ENCODE data around the gene FAN1. TPM values are rescaled to one million over a fixed set of nuclear protein-coding genes. Genes with fewer than 3 reads are reported as not detected.
A peak's percentile ranks its signal among the peaks of the same experiment; 100 is the strongest.

The FAN1 gene
- total RNA-seq, 1 experiment from 2014 or later: 28.2 TPM

DNA sequence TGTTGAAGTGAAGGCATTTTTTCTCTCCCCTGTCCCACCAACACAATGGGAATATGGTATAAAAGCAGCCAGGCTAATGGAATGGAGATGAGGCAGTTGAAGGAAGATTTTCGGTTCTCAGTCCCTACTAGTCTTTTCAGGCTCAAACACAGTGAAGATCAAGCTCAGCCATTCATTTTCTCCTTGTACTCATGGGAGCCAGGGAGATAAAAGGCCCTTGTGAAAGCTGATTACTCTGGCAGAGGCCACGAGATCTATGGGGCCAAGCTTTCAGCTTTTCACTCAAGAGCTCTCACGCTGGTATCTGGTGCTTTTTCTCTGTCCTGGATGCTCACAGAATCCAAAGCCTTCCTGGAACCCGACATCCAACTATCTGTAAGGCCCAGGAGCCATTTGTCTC is 14.5 kb upstream of the FAN1 start:
- 0 out of 7 replicates have a peak overlapping the region, but pooled peaks of 1 of the 3 experiments have one; percentile 15 for H3K27ac Mint-ChIP-seq
- Histone ChIP-seq H3T11ph (ENCODE audit: low read length) (no peak overlapping the region), H2BK20ac (ENCODE audit: low read depth, low read length, poor library complexity, severe bottlenecking) (no peak overlapping the region), H2AK5ac (ENCODE audit: insufficient read length, low read length) (no peak overlapping the region), H2BK5ac (ENCODE audit: insufficient read length, low read length) (no peak overlapping the region), H3K14ac (ENCODE audit: insufficient read depth, low read length) (no peak overlapping the region), H4K5ac (ENCODE audit: insufficient read length, low read depth, low read length) (no peak overlapping the region), H3K23me2 (ENCODE audit: insufficient read length, low read depth, low read length, poor library complexity, severe bottlenecking) (no peaks in the 10 kb centered on the region), H3K23ac (ENCODE audit: insufficient read length, low read depth, low read length) (no peak overlapping the region), H3K27me3 (ENCODE audit: insufficient read depth, low read length) (no peaks in the 10 kb centered on the region), H3K56ac (ENCODE audit: insufficient read length, low read depth, low read length) (no peak overlapping the region), H4K8ac (replicated peaks; ENCODE audit: insufficient read length, low read depth, low read length) (no peak overlapping the region), H2BK12ac (ENCODE audit: insufficient read length, low read depth, low read length) (no peak overlapping the region), H3K4ac (ENCODE audit: low read depth, low read length) (no peak overlapping the region), H3K4me1 (ENCODE audit: insufficient read depth, low read length) (no peaks in the 10 kb centered on the region), H2BK15ac (ENCODE audit: low read depth, low read length) (no peak overlapping the region), H3K27ac (ENCODE audit: insufficient read length, low read depth, low read length) (no peak overlapping the region), H4K91ac (ENCODE audit: insufficient read length, low read depth, low read length) (no peak overlapping the region), H2BK120ac (ENCODE audit: low read depth, low read length, poor library complexity, severe bottlenecking) (no peak overlapping the region), H3K79me1 (ENCODE audit: insufficient read depth, low read depth, low read length, poor library complexity, severe bottlenecking) (no peaks in the 10 kb centered on the region), H3K9me3 (ENCODE audit: control insufficient read depth, low read depth, low read length) (no peaks in the 10 kb centered on the region), H3K18ac (ENCODE audit: insufficient read length, low read depth, low read length) (no peak overlapping the region), H3K4me2 (ENCODE audit: insufficient read depth, insufficient read length, low read length) (no peak overlapping the region), H3K9ac (ENCODE audit: extremely low read depth, insufficient read length, low read length) (no peak overlapping the region), H3K79me2 (ENCODE audit: insufficient read depth, low read length) (no peaks in the 10 kb centered on the region), H4K20me1 (ENCODE audit: control insufficient read depth, insufficient read depth, insufficient read length) (no peaks in the 10 kb centered on the region), H2AFZ (ENCODE audit: low read length) (no peak overlapping the region)
- H3K4me1 Mint-ChIP-seq: peaks cover 1 to 4% of the 10 kb centered on the region in 2 experiments
- no peak overlapping the region for H3K4me3 Mint-ChIP-seq
- H3K9me3 Mint-ChIP-seq: no peaks in the 10 kb centered on the region
- WGBS (ENCODE audit: extremely low coverage, insufficient read length, low lambda C conversion rate): no CpG with 5 or more reads among the region's 4 CpGs
- TF ChIP-seq, protein P1, sequence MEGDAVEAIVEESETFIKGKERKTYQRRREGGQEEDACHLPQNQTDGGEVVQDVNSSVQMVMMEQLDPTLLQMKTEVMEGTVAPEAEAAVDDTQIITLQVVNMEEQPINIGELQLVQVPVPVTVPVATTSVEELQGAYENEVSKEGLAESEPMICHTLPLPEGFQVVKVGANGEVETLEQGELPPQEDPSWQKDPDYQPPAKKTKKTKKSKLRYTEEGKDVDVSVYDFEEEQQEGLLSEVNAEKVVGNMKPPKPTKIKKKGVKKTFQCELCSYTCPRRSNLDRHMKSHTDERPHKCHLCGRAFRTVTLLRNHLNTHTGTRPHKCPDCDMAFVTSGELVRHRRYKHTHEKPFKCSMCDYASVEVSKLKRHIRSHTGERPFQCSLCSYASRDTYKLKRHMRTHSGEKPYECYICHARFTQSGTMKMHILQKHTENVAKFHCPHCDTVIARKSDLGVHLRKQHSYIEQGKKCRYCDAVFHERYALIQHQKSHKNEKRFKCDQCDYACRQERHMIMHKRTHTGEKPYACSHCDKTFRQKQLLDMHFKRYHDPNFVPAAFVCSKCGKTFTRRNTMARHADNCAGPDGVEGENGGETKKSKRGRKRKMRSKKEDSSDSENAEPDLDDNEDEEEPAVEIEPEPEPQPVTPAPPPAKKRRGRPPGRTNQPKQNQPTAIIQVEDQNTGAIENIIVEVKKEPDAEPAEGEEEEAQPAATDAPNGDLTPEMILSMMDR (conservative IDR thresholded peaks at IDR 0.05): no peak
- H3K27me3 Mint-ChIP-seq (ENCODE audit: low read depth): no peaks in the 10 kb centered on the region
- DNase-seq: no peak
- H3K36me3 Mint-ChIP-seq (ENCODE audit: insufficient read depth in 1 of 3, low read depth in 3 of 3): peaks cover 0 to 2% (median 0%) of the 10 kb centered on the region in 3 experiments; a peak in 1 of 7 replicates

Measured in H9 (cell line).